NCI-H2107 treated with DMSO at 0.1 percent for 48 hours (cell line): ENCODE data around the gene KASH5.
"Not testable (repeated sequence)": the region's sequence is repeated elsewhere in the genome, so short reads cannot be mapped to it uniquely, and the experiment has no call there.

Experiments
- DNase-seq: peaks from one replicate; lab custom pipeline; 2025; ENCODE audit not compliant: unreplicated experiment; lab: John Stamatoyannopoulos, UW

Gene KASH5

GRCh38 chr19:49361438-49362047, 26.5 kb upstream of the KASH5 start:
- no peak for DNase-seq

DNA sequence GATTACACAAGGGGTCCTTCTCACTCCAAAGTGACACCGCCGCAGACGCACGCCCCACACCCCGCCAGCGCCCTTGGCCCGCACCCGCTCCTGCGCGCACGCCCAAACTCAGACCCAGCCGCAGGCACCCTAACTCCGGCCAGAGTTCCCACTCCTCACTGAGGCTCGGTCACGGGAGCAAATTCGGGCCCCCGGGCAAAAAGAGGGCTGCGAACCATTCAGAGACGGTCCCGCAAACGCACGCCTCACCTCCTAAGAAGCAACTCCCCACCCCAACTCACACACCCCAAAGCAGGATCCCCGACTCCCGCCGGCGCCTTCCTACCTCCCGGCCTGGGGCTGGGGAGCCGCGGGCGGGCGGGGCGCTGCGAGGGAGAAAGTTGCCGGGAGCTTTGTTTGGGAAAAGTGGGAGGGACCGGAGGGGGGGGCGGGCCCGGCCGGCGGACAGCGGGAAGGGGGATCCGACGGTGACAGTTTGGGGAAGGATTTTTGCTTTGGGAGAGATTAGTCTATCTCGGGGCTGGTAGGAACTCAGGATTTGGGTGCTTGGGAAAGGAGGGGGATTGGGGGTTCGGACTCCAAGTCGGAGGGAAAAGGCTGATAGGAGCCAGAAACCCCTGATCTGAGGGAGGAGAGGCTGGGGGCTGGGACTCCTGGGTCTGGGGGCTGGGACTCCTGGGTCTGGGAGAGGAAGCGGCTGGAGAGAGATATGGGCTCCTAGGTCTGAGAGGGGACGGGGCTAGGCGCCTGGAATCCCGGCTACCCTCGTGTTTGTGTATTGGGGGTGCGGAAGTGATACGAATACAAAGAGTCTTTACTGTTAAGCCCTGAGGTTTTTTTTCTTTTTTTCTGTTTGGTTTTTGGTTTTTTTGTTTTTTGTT, 25.8 kb upstream of the KASH5 start, which contains the start of gene TEAD2:
TEAD2 (minus strand) TSS at position 369 of the 881 bp plus-strand sequence. CDS start 2,341 bp downstream, outside the sequence.
- no peak for DNase-seq

DNA sequence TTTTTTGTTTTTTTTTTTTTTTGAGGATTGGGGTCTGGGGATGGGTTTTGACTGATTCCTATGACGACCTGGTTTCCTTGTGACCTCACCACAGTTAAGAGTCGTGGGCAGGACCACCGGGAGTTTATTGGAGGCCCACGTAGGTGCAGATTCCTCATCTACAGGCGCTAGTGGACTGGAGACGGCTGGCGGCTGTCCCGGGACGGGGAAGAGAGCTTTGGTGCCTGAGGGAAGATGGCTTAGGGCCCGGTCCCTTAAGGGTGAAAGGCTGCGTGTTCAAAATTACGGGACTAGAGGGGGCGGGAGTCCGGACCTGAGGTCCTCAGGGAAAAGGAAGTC, 25.2 kb upstream of the KASH5 start:
- DNase-seq = no peak

- DNase-seq = no peak
These were observed 24.6 kb upstream of the KASH5 start, which contains the start of gene DKKL1 for GRCh38 chr19:49363268-49364082. Gene DKKL1 (plus strand): TSS chr19:49363877. CDS start chr19:49363999, 122 bp downstream.

- no peak for DNase-seq
These were observed 23.8 kb upstream of the KASH5 start for GRCh38 chr19:49364083-49364737.

DNA sequence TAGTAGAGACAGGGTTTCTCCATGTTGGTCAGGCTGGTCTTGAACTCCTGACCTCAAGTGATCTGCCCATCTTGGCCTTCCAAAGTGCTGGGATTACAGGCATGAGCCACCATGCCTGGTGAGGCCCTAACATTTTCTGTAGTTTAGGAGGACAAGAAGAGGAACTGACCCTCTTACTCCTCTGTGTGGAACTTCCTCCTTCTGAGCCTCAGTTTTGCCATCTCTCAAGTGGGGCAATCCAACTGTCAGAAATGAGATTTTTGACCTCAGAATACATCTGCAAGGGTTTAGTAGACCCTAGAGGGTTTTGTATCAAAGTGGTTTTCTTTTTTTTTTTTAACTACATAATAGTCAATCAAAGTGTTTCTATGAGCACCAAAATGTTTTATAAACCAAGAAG, 21.9 kb upstream of the KASH5 start:
- DNase-seq = no peak

GRCh38 chr19:49368711-49369358, 19.2 kb upstream of the KASH5 start:
- DNase-seq = no peak

DNA sequence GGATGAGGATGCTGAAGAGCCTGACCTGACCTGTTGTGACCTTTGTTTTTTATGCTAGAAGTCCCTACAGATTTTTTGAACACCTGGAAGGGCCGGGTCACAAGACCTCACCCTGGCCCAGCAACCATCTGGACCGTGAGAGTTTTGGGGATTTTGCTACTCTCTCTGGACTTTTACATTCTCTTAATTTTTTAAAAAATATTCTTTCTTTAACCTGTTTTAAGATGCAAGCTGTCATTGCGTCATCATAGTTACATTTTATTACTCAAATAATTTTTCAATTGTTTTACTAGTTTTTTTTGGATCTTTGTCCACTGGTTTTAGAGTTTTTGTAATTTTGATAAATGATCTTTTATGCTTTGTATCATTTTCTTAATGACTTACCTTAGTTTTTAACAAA, 16.9 kb upstream of the KASH5 start:
- no peak for DNase-seq

DNA sequence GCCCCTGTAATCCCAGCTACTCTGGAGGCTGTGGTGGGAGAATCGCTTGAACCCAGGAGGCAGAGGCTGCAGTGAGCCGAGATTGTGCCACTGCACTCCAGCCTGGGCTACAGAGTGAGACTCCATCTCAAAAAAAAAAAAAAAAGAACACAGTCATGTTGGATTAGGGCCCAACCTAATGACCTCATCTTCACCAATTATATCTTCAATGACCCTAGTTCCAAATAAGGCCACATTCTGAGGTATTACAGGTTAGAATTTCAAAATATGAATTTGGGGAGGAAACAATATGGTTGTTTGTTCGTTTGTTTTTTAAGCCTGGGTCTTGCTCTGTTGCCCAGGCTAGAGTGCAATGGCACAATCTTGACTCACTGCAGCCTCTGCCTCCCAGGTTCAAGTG, 14.9 kb upstream of the KASH5 start:
- not testable (repeated sequence) for DNase-seq

- DNase-seq = no peak
These were observed 13.2 kb upstream of the KASH5 start for GRCh38 chr19:49374665-49375434.

DNA sequence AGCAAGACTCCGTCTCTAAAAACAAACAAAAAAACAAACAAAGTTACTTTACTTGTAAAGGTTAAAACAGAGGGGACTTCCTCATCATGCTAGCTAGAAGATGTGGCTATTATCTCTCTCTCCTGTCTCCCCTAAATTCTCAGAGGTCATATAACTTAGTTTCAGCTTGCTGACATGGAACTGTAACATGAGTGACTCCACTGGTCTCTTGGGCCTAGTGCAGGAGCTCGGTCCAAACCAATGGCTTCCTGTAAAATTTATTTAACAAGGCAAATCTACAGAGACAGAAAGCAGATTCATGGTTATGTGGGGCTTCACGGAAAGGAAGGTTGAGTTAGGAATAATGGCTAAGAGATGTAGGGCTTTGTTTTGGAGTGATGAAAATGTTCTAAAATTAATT, 9.5 kb upstream of the KASH5 start:
- no peak for DNase-seq

DNA sequence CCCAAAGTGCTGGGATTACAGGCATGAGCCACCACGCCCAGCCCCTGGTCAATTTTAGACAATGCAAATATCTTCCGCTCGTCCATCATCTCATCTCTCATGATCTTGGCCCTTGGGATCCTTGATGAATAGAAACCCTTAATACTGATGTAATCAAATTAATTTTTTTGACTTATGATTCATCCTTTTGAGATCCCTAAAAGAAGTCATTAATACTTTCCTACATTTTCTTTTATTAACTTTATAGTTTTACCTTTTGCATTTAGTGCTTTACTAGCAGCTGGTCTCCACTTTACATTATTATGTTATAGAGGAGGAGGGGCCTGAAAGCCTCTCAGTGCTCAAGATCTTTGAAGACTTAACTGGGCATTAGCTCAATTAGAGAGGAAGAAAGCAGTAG, 7.7 kb upstream of the KASH5 start:
- DNase-seq = no peak

DNA sequence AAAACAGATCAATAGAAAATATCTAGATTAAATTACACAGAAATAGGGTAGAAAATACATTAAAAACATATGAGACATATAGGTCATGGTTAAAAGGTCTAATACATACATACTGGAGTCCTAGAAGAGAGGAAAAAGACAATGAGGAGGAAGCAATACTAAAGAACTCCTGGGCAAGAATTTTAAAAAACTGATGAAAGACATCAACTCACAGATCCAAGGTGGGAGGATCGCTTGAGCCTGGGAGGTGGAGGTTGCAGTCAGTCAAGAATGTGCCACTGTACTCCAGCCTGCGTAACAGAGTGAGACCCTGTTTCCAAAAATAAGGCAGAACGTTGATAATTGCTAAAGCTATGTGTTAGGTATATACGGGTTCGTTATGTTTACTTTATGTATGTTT, 5.4 kb upstream of the KASH5 start:
- DNase-seq = no peak

DNA sequence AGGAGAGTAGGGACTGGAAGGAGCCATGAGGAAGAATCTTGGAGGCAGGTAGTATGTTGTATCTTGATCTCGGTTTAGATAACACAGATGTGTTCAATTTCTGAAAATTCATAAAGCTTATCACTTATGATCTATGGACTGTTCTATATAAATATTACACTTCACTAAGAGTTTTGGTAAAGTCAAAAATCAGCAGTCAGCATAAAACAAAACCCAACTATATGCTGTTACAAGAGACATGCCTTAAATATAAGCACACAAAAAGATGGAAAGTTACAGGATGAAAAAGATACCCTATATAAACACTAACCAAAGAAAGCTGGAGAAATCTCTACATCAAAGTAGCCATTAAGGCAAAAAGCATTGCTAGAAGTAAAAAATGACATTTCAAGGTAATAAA, 4.5 kb upstream of the KASH5 start:
- no peak for DNase-seq

DNA sequence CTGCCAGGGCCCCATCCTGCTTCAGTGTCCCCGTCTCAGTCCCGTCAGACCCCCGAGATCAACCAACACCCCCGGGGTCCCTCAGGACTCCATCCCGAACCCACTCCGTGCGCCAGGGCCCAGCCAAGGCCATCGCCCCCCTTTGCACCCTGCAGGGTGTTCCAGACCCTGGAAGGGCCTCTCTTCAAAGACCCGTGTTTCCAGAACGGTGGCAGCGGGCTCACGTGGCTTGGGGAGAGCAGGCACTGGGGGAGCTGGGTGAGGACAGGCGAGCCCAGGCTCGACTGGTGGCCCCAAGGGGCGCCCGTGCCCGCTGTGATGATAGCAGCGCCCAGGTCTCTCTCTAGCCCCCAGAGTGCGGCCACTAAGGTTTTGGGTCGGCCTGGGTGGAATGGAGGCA, 1.4 kb downstream of the KASH5 start:
- DNase-seq = no peak

GRCh38 chr19:49390131-49390928, 2.3 kb downstream of the KASH5 start:
- no peak for DNase-seq

DNA sequence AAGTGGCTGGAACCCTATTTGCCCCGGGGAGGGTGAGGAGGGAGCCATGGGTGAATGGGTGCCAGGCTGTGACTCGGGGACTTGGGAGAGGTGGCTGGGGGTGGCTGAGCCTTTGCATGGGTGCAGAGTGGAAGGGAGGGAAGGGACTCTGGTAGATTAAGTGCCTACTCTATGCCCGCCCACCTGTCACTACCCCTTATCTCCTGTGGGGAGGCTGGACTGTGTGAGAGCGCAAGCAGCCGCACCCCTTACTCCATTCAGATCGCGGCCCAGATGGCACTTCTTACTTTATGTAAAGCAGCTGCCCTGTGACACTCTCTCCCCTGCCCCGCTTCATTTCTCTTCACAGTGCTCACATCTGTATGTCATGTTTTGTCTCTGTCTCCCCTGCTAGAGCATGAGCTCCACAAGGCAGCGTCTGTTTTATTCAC, 2.9 kb downstream of the KASH5 start:
- DNase-seq = no peak

- DNase-seq = peak; percentile 76
These were observed 3.7 kb downstream of the KASH5 start for GRCh38 chr19:49391581-49392399.
